HEK293 (cell line): ENCODE data around the gene GCSH.

Experiments used
- CTCF ChIA-PET: fragments of 350-600 bp; formaldehyde crosslinking; extraction: SDS; loops from one replicate; lab custom pipeline; 2021; ENCODE audit warnings: antibody characterized with exemption; lab: Yijun Ruan, JAX
- POLR2A ChIA-PET: fragments of 300-600 bp; formaldehyde crosslinking; extraction: SDS; loops from one replicate; lab custom pipeline; 2020; ENCODE audit warnings: antibody characterized with exemption, inconsistent platforms; lab: Yijun Ruan, JAX
- H3K27ac ChIP-seq: fragments of 200-500 bp; sonication (Bioruptor generic); 2 replicates; pipeline ENCODE4 v1.5.1; 2014; ENCODE audit warnings: low read depth, low read length, control low read depth, inconsistent platforms; ENCODE audit errors: extremely low read depth
- H3K36me3 ChIP-seq, 2 experiments: fragments of 200-500 bp in 1 of 2; sonication (Bioruptor generic) in 1 of 2; 1 replicate in 1 of 2; 2 replicates in 1 of 2; pipeline ENCODE4 v1.5.1; 2014 to 2017; ENCODE audit warnings: inconsistent platforms in 2 of 2, low read length in 2 of 2; ENCODE audit not compliant: control insufficient read depth in 2 of 2, insufficient read depth in 1 of 2
- H3K4me1 ChIP-seq: fragments of 200-500 bp; sonication (Bioruptor generic); 2 replicates; pipeline ENCODE4 v1.5.1; 2014; ENCODE audit warnings: mild to moderate bottlenecking, low read length, inconsistent platforms; ENCODE audit not compliant: control insufficient read depth, insufficient read depth
- H3K4me3 ChIP-seq: 2 replicates; pipeline ENCODE4 v1.5.1; 2011; ENCODE audit warnings: low read depth, mild to moderate bottlenecking, control low read depth, low read length, moderate library complexity
- H3K9me3 ChIP-seq: fragments of 200-500 bp; sonication (Bioruptor generic); 2 replicates; pipeline ENCODE4 v1.5.1; 2014; ENCODE audit warnings: low read depth, low read length, inconsistent platforms; ENCODE audit not compliant: control insufficient read depth, insufficient read depth
- BCL11A ChIP-seq: fragments of 450-650 bp; formaldehyde crosslinking; IDR thresholded peaks from 2 replicates; pipeline ENCODE4 v1.5.1; 2016; ENCODE audit warnings: low read depth, missing biosample characterization, missing genetic modification characterization
- GLIS2 ChIP-seq: fragments of 450-650 bp; formaldehyde crosslinking; IDR thresholded peaks from 2 replicates; pipeline ENCODE4 v1.5.1; 2016; ENCODE audit warnings: missing biosample characterization, missing genetic modification characterization
- KLF10 ChIP-seq: fragments of 450-650 bp; IDR thresholded peaks from 2 replicates; pipeline ENCODE4 v1.5.1; 2018; ENCODE audit warnings: missing biosample characterization, mild to moderate bottlenecking, missing genetic modification characterization
- MZF1 ChIP-seq: fragments of 450-650 bp; formaldehyde crosslinking; IDR thresholded peaks from 2 replicates; pipeline ENCODE4 v1.5.1; 2017; ENCODE audit warnings: missing biosample characterization, missing genetic modification characterization, borderline replicate concordance
- PRDM6 ChIP-seq: fragments of 450-650 bp; formaldehyde crosslinking; IDR thresholded peaks from 2 replicates; pipeline ENCODE4 v1.5.1; 2017; ENCODE audit warnings: missing biosample characterization, missing genetic modification characterization
- REPIN1 ChIP-seq: fragments of 450-650 bp; formaldehyde crosslinking; IDR thresholded peaks from 2 replicates; pipeline ENCODE4 v1.5.1; 2017; ENCODE audit warnings: missing biosample characterization, missing genetic modification characterization, low read depth
- REST ChIP-seq: fragments of 450-650 bp; formaldehyde crosslinking; IDR thresholded peaks from 2 replicates; pipeline ENCODE4 v1.5.1; 2016; ENCODE audit warnings: missing biosample characterization, missing genetic modification characterization
- SETDB1 ChIP-seq: IDR thresholded peaks from one replicate; pipeline ENCODE4 v1.6.1; 2017; ENCODE audit warnings: mild to moderate bottlenecking, low read length, moderate library complexity, mixed read lengths; ENCODE audit not compliant: insufficient read length
- WT1 ChIP-seq: fragments of 450-650 bp; formaldehyde crosslinking; IDR thresholded peaks from 2 replicates; pipeline ENCODE4 v1.5.1; 2016; ENCODE audit warnings: missing biosample characterization, missing genetic modification characterization
- ZBTB10 ChIP-seq: fragments of 450-650 bp; formaldehyde crosslinking; IDR thresholded peaks from 2 replicates; pipeline ENCODE4 v1.5.1; 2016; ENCODE audit warnings: missing biosample characterization, missing genetic modification characterization
- ZFP37 ChIP-seq: fragments of 450-650 bp; formaldehyde crosslinking; IDR thresholded peaks from 2 replicates; pipeline ENCODE4 v1.5.1; 2016; ENCODE audit warnings: missing biosample characterization, missing genetic modification characterization
- ZIC2 ChIP-seq: fragments of 450-650 bp; formaldehyde crosslinking; IDR thresholded peaks from 2 replicates; pipeline ENCODE4 v1.5.1; 2016; ENCODE audit warnings: missing biosample characterization, missing genetic modification characterization
- ZNF10 ChIP-seq: fragments of 450-650 bp; formaldehyde crosslinking; IDR thresholded peaks from 2 replicates; pipeline ENCODE4 v1.5.1; 2017; ENCODE audit warnings: missing biosample characterization, missing genetic modification characterization
- ZNF112 ChIP-seq: fragments of 450-650 bp; formaldehyde crosslinking; IDR thresholded peaks from 2 replicates; pipeline ENCODE4 v1.5.0; 2017; ENCODE audit warnings: missing biosample characterization, missing genetic modification characterization
- ZNF132 ChIP-seq: fragments of 450-650 bp; formaldehyde crosslinking; IDR thresholded peaks from 2 replicates; pipeline ENCODE4 v1.5.1; 2017; ENCODE audit warnings: missing biosample characterization, missing genetic modification characterization, borderline replicate concordance
- ZNF16 ChIP-seq: fragments of 450-650 bp; formaldehyde crosslinking; IDR thresholded peaks from 2 replicates; pipeline ENCODE4 v1.5.1; 2016; ENCODE audit warnings: low read depth, missing biosample characterization, missing genetic modification characterization
- ZNF169 ChIP-seq: fragments of 450-650 bp; formaldehyde crosslinking; IDR thresholded peaks from 2 replicates; pipeline ENCODE4 v1.5.1; 2016; ENCODE audit warnings: missing biosample characterization, missing genetic modification characterization
- ZNF184 ChIP-seq: fragments of 450-650 bp; IDR thresholded peaks from 2 replicates; pipeline ENCODE4 v1.5.1; 2018; ENCODE audit warnings: missing biosample characterization, mild to moderate bottlenecking, missing genetic modification characterization
- ZNF214 ChIP-seq: fragments of 450-650 bp; formaldehyde crosslinking; IDR thresholded peaks from 2 replicates; pipeline ENCODE4 v1.5.1; 2017; ENCODE audit warnings: missing biosample characterization, mild to moderate bottlenecking, missing genetic modification characterization, borderline replicate concordance
- ZNF292 ChIP-seq: fragments of 450-650 bp; formaldehyde crosslinking; IDR thresholded peaks from 2 replicates; pipeline ENCODE4 v1.5.1; 2016; ENCODE audit warnings: low read depth, missing biosample characterization, missing genetic modification characterization, borderline replicate concordance
- ZNF311 ChIP-seq: fragments of 450-650 bp; formaldehyde crosslinking; IDR thresholded peaks from 2 replicates; pipeline ENCODE4 v1.5.1; 2017; ENCODE audit warnings: missing biosample characterization, missing genetic modification characterization, borderline replicate concordance
- ZNF366 ChIP-seq: fragments of 450-650 bp; formaldehyde crosslinking; conservative IDR thresholded peaks from 2 replicates; pipeline ENCODE4 v1.5.1; 2016; ENCODE audit warnings: missing biosample characterization, missing genetic modification characterization
- ZNF48 ChIP-seq: fragments of 450-650 bp; formaldehyde crosslinking; IDR thresholded peaks from 2 replicates; pipeline ENCODE4 v1.5.1; 2016; ENCODE audit warnings: missing biosample characterization, missing genetic modification characterization
- ZNF677 ChIP-seq: fragments of 450-650 bp; IDR thresholded peaks from 2 replicates; pipeline ENCODE4 v1.5.0; 2018; ENCODE audit warnings: missing biosample characterization, mild to moderate bottlenecking, missing genetic modification characterization, moderate library complexity
- ZNF747 ChIP-seq: fragments of 450-650 bp; formaldehyde crosslinking; IDR thresholded peaks from 2 replicates; pipeline ENCODE4 v1.5.1; 2016; ENCODE audit warnings: missing biosample characterization, missing genetic modification characterization
- ZSCAN23 ChIP-seq: fragments of 450-650 bp; formaldehyde crosslinking; IDR thresholded peaks from 2 replicates; pipeline ENCODE4 v1.5.1; 2016; ENCODE audit warnings: missing biosample characterization, missing genetic modification characterization
- TF ChIP-seq, protein P1 (sequence below): sonication (generic); formaldehyde crosslinking; IDR thresholded peaks from 2 replicates; pipeline ENCODE4 v1.8.1; 2022; ENCODE audit warnings: mild to moderate bottlenecking, moderate library complexity, missing genetic modification reagents
- TF ChIP-seq, protein P2 (sequence below): fragments of 450-650 bp; formaldehyde crosslinking; IDR thresholded peaks from 2 replicates; pipeline ENCODE4 v1.5.1; 2016; ENCODE audit warnings: missing biosample characterization, missing genetic modification characterization, borderline replicate concordance

The GCSH gene

DNA sequence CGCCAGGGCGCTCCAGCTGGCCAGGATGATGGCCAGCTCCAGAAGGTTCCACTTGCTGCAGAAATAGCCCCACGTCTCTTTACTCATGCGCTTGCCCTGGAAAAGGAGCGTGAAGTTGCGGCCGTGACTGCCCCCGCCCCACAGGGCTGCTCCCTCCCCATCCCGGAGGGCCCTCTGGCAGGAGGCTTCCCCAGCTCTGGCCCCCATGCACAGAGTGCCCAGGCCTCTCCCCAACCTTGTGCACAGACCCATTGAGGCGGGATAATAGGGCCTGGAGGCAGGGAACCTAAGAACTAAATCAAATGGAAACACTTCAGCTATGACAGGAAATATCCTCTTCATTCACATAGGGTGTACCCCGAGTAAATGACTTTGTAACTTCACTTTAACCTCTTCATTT lies 21.2 kb upstream of the GCSH start:
- TF ChIP-seq WT1 (tag by site-specific recombination) (no peak), BCL11A (no peak), ZNF184 (tag by site-specific recombination) (no peak), ZSCAN23 (no peak), ZNF366 (no peak), ZNF169 (no peak), ZNF747 (tag by site-specific recombination) (no peak), ZNF677 (no peak), ZNF292 (tag by site-specific recombination) (no peak), KLF10 (tag by site-specific recombination) (no peak), GLIS2 (tag by site-specific recombination) (no peak), MZF1 (no peak), ZIC2 (tag by site-specific recombination) (no peak), REST (tag by site-specific recombination) (no peak), REPIN1 (tag by site-specific recombination) (no peak), ZNF132 (tag by site-specific recombination) (no peak), ZNF311 (tag by site-specific recombination) (no peak), ZNF16 (tag by site-specific recombination) (no peak), ZNF214 (tag by site-specific recombination) (no peak)
- TF ChIP-seq, protein P1, sequence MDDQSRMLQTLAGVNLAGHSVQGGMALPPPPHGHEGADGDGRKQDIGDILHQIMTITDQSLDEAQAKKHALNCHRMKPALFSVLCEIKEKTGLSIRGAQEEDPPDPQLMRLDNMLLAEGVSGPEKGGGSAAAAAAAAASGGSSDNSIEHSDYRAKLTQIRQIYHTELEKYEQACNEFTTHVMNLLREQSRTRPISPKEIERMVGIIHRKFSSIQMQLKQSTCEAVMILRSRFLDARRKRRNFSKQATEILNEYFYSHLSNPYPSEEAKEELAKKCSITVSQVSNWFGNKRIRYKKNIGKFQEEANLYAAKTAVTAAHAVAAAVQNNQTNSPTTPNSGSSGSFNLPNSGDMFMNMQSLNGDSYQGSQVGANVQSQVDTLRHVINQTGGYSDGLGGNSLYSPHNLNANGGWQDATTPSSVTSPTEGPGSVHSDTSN (CRISPR knock-in tag): no peak
- ChIA-PET CTCF (interaction anchor here (1.0 kb wide), 1 partner anchor 21 kb away, joined by 3 read pairs; no protein-coding TSS in a partner anchor), POLR2A (no interaction called here)
- no peaks in the 10 kb centered on the region for H3K4me1 ChIP-seq
- H3K27ac ChIP-seq: no peak overlapping the region
- H3K4me3 ChIP-seq: no peak overlapping the region
- H3K36me3 ChIP-seq: no peaks in the 10 kb centered on the region
- H3K9me3 ChIP-seq: no peaks in the 10 kb centered on the region

DNA sequence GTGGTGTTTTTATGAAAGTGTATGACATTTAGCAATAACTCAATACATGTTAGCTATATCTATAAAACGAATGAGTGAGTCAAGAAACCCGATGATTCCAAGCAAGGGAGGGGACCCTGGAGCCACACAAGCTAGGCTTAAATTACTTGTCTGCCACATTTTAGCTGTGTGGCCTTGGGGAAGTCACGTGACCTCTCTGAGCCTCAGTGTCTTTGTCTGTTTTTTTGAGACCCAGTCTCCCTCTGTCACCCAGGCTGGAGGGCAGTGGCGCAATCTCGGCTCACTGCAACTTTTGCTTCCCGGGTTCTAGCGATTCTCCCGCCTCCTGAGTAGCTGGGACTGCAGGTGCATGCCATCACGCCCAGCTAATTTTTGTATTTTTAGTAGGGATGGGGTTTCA lies 20.1 kb upstream of the GCSH start:
- POLR2A ChIA-PET: no interaction called here
- no peak overlapping the region for H3K27ac ChIP-seq
- H3K36me3 ChIP-seq: no peaks in the 10 kb centered on the region
- no peaks in the 10 kb centered on the region for H3K4me1 ChIP-seq
- H3K4me3 ChIP-seq: no peak overlapping the region
- CTCF ChIA-PET: interaction anchor here (0.8 kb wide), 1 partner anchor 141 kb away, joined by 3 read pairs; no protein-coding TSS in a partner anchor
- no peaks in the 10 kb centered on the region for H3K9me3 ChIP-seq
- no peak for TF ChIP-seq MZF1
- no peak for TF ChIP-seq ZNF48 (tag by site-specific recombination)
- TF ChIP-seq ZFP37 (tag by site-specific recombination): no peak
- TF ChIP-seq ZBTB10 (tag by site-specific recombination): no peak
- TF ChIP-seq, protein P2, sequence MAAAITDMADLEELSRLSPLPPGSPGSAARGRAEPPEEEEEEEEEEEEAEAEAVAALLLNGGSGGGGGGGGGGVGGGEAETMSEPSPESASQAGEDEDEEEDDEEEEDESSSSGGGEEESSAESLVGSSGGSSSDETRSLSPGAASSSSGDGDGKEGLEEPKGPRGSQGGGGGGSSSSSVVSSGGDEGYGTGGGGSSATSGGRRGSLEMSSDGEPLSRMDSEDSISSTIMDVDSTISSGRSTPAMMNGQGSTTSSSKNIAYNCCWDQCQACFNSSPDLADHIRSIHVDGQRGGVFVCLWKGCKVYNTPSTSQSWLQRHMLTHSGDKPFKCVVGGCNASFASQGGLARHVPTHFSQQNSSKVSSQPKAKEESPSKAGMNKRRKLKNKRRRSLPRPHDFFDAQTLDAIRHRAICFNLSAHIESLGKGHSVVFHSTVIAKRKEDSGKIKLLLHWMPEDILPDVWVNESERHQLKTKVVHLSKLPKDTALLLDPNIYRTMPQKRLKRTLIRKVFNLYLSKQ: no peak
- no peak for TF ChIP-seq ZNF112 (tag by site-specific recombination)
- TF ChIP-seq ZNF10 (tag by site-specific recombination): no peak
- TF ChIP-seq PRDM6: no peak
- TF ChIP-seq SETDB1: no peak
